ENCODE measurements around the gene COX6A2. TPM values are rescaled to one million over a fixed set of nuclear protein-coding genes. Genes with fewer than 3 reads are reported as not detected.

The COX6A2 gene
- not detected for total RNA-seq

GRCh38 chr16:31428279-31428597 lies at the start of gene COX6A2:
Gene COX6A2, minus strand, starts transcription at chr16:31428360. Its CDS starts 35 bp downstream, at chr16:31428325.
- ATAC-seq (no peak), DNase-seq (ENCODE audit: low spot score) (no peak)
- intact Hi-C loops (cut with DNase I): no loop called here

GRCh38 chr16:31477220-31478216 lies 49.4 kb upstream of the COX6A2 start:
- ATAC-seq (no peak), DNase-seq (ENCODE audit: low spot score) (no peak)
- intact Hi-C loops (cut with DNase I): no loop called here

GRCh38 chr16:31476303-31477219 lies 48.4 kb upstream of the COX6A2 start:
- ATAC-seq: peak; percentile 40

GRCh38 chr16:31475946-31476302 lies 47.8 kb upstream of the COX6A2 start:
- DNase-seq (ENCODE audit: low spot score) (no peak), ATAC-seq (no peak)
- intact Hi-C loops (cut with DNase I): no loop called here

More at GRCh38 chr16:31476303-31477219, 48.4 kb upstream of the COX6A2 start:
- DNase-seq (ENCODE audit: low spot score): peak; percentile 86
- intact Hi-C loops (cut with DNase I): no loop called here

GRCh38 chr16:31474773-31475738 lies 46.9 kb upstream of the COX6A2 start:
- no peak for DNase-seq (ENCODE audit: low spot score)
- no peak for ATAC-seq
- intact Hi-C loops (cut with DNase I): no loop called here

- ATAC-seq (no peak), DNase-seq (ENCODE audit: low spot score) (no peak)
- intact Hi-C loops (cut with DNase I): no loop called here
Measured at GRCh38 chr16:31474173-31474714, 46.1 kb upstream of the COX6A2 start.

- intact Hi-C loops (cut with DNase I): no loop called here
- DNase-seq (ENCODE audit: low spot score) (no peak), ATAC-seq (peak; percentile 1)
Measured at GRCh38 chr16:31473264-31473984, 45.3 kb upstream of the COX6A2 start.

GRCh38 chr16:31472709-31473203 lies 44.6 kb upstream of the COX6A2 start:
- intact Hi-C loops (cut with DNase I): no loop called here
- ATAC-seq (peak; percentile 93), DNase-seq (ENCODE audit: low spot score) (peak; percentile 94)

GRCh38 chr16:31471875-31472708 lies 43.9 kb upstream of the COX6A2 start, which contains the start of gene TGFB1I1:
Gene TGFB1I1, plus strand, starts transcription at chr16:31472152. Its CDS starts 37 bp downstream, at chr16:31472189.
- ATAC-seq: peak; percentile 71
- intact Hi-C loops (cut with DNase I): no loop called here
- DNase-seq (ENCODE audit: low spot score): peak; percentile 87

- intact Hi-C loops (cut with DNase I): no loop called here
- DNase-seq (ENCODE audit: low spot score): no peak
- ATAC-seq: no peak
Measured at GRCh38 chr16:31471241-31471874, 43.2 kb upstream of the COX6A2 start.

- DNase-seq (ENCODE audit: low spot score) (no peak), ATAC-seq (no peak)
- intact Hi-C loops (cut with DNase I): no loop called here
Measured at GRCh38 chr16:31470615-31471014, 42.5 kb upstream of the COX6A2 start.

GRCh38 chr16:31467858-31468257 lies 39.7 kb upstream of the COX6A2 start:
- intact Hi-C loops (cut with DNase I): no loop called here
- DNase-seq (ENCODE audit: low spot score): no peak
- no peak for ATAC-seq

- DNase-seq (ENCODE audit: low spot score): no peak
- intact Hi-C loops (cut with DNase I): no loop called here
- ATAC-seq: no peak
Measured at GRCh38 chr16:31467151-31467773, 39.1 kb upstream of the COX6A2 start.

GRCh38 chr16:31466381-31466841 lies 38.3 kb upstream of the COX6A2 start:
- ATAC-seq (no peak), DNase-seq (ENCODE audit: low spot score) (no peak)
- intact Hi-C loops (cut with DNase I): no loop called here

- intact Hi-C loops (cut with DNase I): no loop called here
- no peak for ATAC-seq
- DNase-seq (ENCODE audit: low spot score): no peak
Measured at GRCh38 chr16:31465788-31466370, 37.7 kb upstream of the COX6A2 start.

Data from sciatic nerve (tissue), 2 donors.